Panc1 (cell line): ENCODE measurements around the gene RDX. TPM values are rescaled to one million over a fixed set of nuclear protein-coding genes. Genes with fewer than 3 reads are reported as not detected.

Experiments
- ATAC-seq: fragments of 200-7000 bp; cut with Tn5 transposase; 2 replicates; pipeline ENCODE4 v1.9.1; 2020; ENCODE audit warnings: mild to moderate bottlenecking, moderate library complexity
- BruUV-seq: library from RNA; stranded (reverse); fragments of 400-500 nt; replicated peaks from 2 replicates; lab custom pipeline; 2021; lab: Mats Ljungman, UMichigan
- CTCF ChIA-PET: fragments of 300-600 bp; sonication (Branson Sonifier 250); formaldehyde crosslinking; loops from one replicate; lab custom pipeline; 2022; ENCODE audit warnings: antibody characterized with exemption; lab: Charles Lee
- POLR2A ChIA-PET: fragments of 300-600 bp; sonication (Branson Sonifier 250); formaldehyde crosslinking; loops from one replicate; lab custom pipeline; 2022; ENCODE audit warnings: antibody characterized with exemption; lab: Charles Lee
- DNase-seq: peaks from one replicate; pipeline ENCODE4 v3.0.0-alpha.2; 2010; ENCODE audit warnings: low read depth, low spot score
- H3K27ac ChIP-seq: 2 replicates; pipeline ENCODE4 v1.5.1; 2011; ENCODE audit warnings: mild to moderate bottlenecking, low read length, inconsistent platforms
- H3K27me3 ChIP-seq: fragments of 200-500 bp; sonication (Bioruptor generic); 2 replicates; pipeline ENCODE4 v1.6.0; 2014; ENCODE audit warnings: low read length, inconsistent platforms; ENCODE audit not compliant: control insufficient read depth, insufficient read depth
- H3K36me3 ChIP-seq: fragments of 200-500 bp; sonication (Bioruptor generic); 2 replicates; pipeline ENCODE4 v1.5.1; 2014; ENCODE audit warnings: inconsistent platforms, mild to moderate bottlenecking, low read length, moderate library complexity; ENCODE audit not compliant: control insufficient read depth, insufficient read depth
- H3K4me1 ChIP-seq: 2 replicates; pipeline ENCODE4 v1.5.1; 2011; ENCODE audit warnings: inconsistent platforms, mild to moderate bottlenecking, low read length, moderate library complexity; ENCODE audit not compliant: control insufficient read depth, insufficient read depth
- H3K4me3 ChIP-seq, 2 experiments: 2 replicates each; pipeline ENCODE4 v1.5.1; 2011 to 2012; ENCODE audit warnings: low read depth in 2 of 2, low read length in 2 of 2, mild to moderate bottlenecking in 2 of 2, inconsistent platforms in 1 of 2, moderate library complexity in 1 of 2
- H3K9me3 ChIP-seq: fragments of 200-500 bp; sonication (Bioruptor generic); 2 replicates; pipeline ENCODE4 v1.5.1; 2014; ENCODE audit warnings: low read depth, mild to moderate bottlenecking, inconsistent platforms, low read length, moderate library complexity; ENCODE audit not compliant: control insufficient read depth, insufficient read depth
- CTCF ChIP-seq: fragments of 450-650 bp; IDR thresholded peaks from 2 replicates; pipeline ENCODE4 v1.5.1; 2017; ENCODE audit warnings: mild to moderate bottlenecking
- POLR2AphosphoS5 ChIP-seq: IDR thresholded peaks from 2 replicates; pipeline ENCODE4 v1.6.1; 2012; ENCODE audit warnings: mild to moderate bottlenecking, low read depth, low read length, moderate library complexity
- REST ChIP-seq, 2 experiments: IDR thresholded peaks; 2 replicates each; pipeline ENCODE4 v1.6.1; 2011 to 2012; ENCODE audit warnings: low read depth in 2 of 2, control low read depth in 1 of 2, low read length in 1 of 2, mild to moderate bottlenecking in 1 of 2, moderate library complexity in 1 of 2; ENCODE audit not compliant: insufficient read depth in 1 of 2
- SIN3A ChIP-seq: IDR thresholded peaks from 2 replicates; pipeline ENCODE4 v1.6.1; 2012; ENCODE audit warnings: low read depth, mild to moderate bottlenecking, low read length, moderate library complexity, borderline replicate concordance; ENCODE audit not compliant: insufficient read depth
- TCF7L2 ChIP-seq: IDR thresholded peaks from 2 replicates; pipeline ENCODE4 v1.6.1; 2011; ENCODE audit warnings: mild to moderate bottlenecking, low read depth, low read length, inconsistent platforms
- in situ Hi-C: cut with HindIII; loops from 2 replicates; pipeline ENCODE4 v1.10.0; 2016; ENCODE audit warnings: low sequenced_read_pairs, low pct_unique_long_range_greater_than_20kb
- intact Hi-C: fragments of 100-400 bp; cut with micrococcal nuclease; formaldehyde crosslinking; loops from one replicate; pipeline ENCODE4 v1.10.0; 2022; ENCODE audit not compliant: unreplicated experiment
- total RNA-seq: library from RNA; stranded (reverse); gene quantifications from one replicate; pipeline ENCODE4 v1.2.1, GENCODE V29; 2021; ENCODE audit not compliant: unreplicated experiment

The RDX gene
- total RNA-seq, 1 experiment from 2014 or later, result 200 TPM

- no peak for DNase-seq
- no peak overlapping the region for H3K27ac ChIP-seq
- H3K4me3 ChIP-seq, result no peak overlapping the region
- intact Hi-C loops, result no loop called here
- no peak for ATAC-seq
- peaks cover 6% of the 10 kb centered on the region; the same call in 1 of the 2 replicates for H3K9me3 ChIP-seq
- H3K27me3 ChIP-seq, result no peaks in the 10 kb centered on the region
- no peaks in the 10 kb centered on the region for H3K36me3 ChIP-seq
- in situ Hi-C loops, result no loop called here
- no TSS peak for BruUV-seq
- H3K4me1 ChIP-seq, result no peaks in the 10 kb centered on the region
- ChIA-PET CTCF (no interaction called here), POLR2A (interaction anchor here (0.6 kb wide), 2 partner anchors 30 to 71 kb away, joined by 4 to 5 read pairs; no protein-coding TSS in a partner anchor)
- TF ChIP-seq CTCF (no peak), REST (IDR thresholded peaks at IDR 0.05; ENCODE audit: insufficient read depth in 1 of 2, low read depth in 2 of 2, low read length in 1 of 2) (no peak), TCF7L2 (no peak), SIN3A (no peak), POLR2AphosphoS5 (no peak)
Measured at GRCh38 chr11:110336054-110336453, 39.6 kb upstream of the RDX start.

- ATAC-seq (no peak), DNase-seq (no peak)
- intact Hi-C loops, result no loop called here
- TF ChIP-seq TCF7L2 (no peak), CTCF (no peak), POLR2AphosphoS5 (no peak), SIN3A (no peak), REST (IDR thresholded peaks at IDR 0.05; ENCODE audit: insufficient read depth in 1 of 2, low read depth in 2 of 2, low read length in 1 of 2) (no peak)
- no TSS peak for BruUV-seq
- Histone ChIP-seq H3K36me3 (no peaks in the 10 kb centered on the region), H3K9me3 (peaks cover 6% of the 10 kb centered on the region; the same call in 1 of the 2 replicates), H3K4me3 (no peak overlapping the region), H3K4me1 (no peaks in the 10 kb centered on the region), H3K27me3 (no peaks in the 10 kb centered on the region), H3K27ac (no peak overlapping the region)
- in situ Hi-C loops, result no loop called here
- CTCF ChIA-PET, result no interaction called here
- POLR2A ChIA-PET, result no interaction called here
Measured at GRCh38 chr11:110335358-110335757, 38.9 kb upstream of the RDX start.
